B cell (primary cell): Measurements from ENCODE around the gene CCDC97. TPM values are rescaled to one million over a fixed set of nuclear protein-coding genes. Genes with fewer than 3 reads are reported as not detected.

Experiments used
- ATAC-seq: fragments of 200-7000 bp; cut with Tn5 transposase; one replicate; pipeline ENCODE4 v1.10.0; 2021; ENCODE audit warnings: low read depth, mild to moderate bottlenecking, moderate number of reproducible peaks, moderate library complexity
- CTCF ChIA-PET: fragments of 350-600 bp; sonication (Branson Sonifier 250); formaldehyde crosslinking; loops from one replicate; lab custom pipeline; 2021; ENCODE audit warnings: antibody characterized with exemption, inconsistent platforms; lab: Charles Lee
- POLR2A ChIA-PET: fragments of 350-600 bp; sonication (Branson Sonifier 250); formaldehyde crosslinking; loops from one replicate; lab custom pipeline; 2021; ENCODE audit warnings: antibody characterized with exemption; lab: Charles Lee
- DNase-seq: peaks from one replicate; pipeline ENCODE4 v3.0.0; 2013
- H2AFZ ChIP-seq: 2 replicates; pipeline ENCODE4 v1.6.1; 2012; ENCODE audit warnings: mild to moderate bottlenecking, low read depth, low read length; ENCODE audit not compliant: insufficient read depth, poor library complexity, severe bottlenecking
- H3K27ac ChIP-seq, 2 donors: 1 replicate in 1 of 2; 2 replicates in 1 of 2; pipeline ENCODE4 v1.5.1; 2012 to 2013; ENCODE audit warnings: low read length in 2 of 2, mild to moderate bottlenecking in 2 of 2, moderate library complexity in 1 of 2
- H3K27me3 ChIP-seq, 4 experiments: fragments of 200-600 bp in 1 of 4; sonication (generic) in 1 of 4; replicated peaks in 1 of 4; 1 replicate in 2 of 4; 2 replicates in 2 of 4; pipeline versions ENCODE4 v1.6.1 to v1.7.0; 2013 to 2016; ENCODE audit warnings: low read length in 3 of 4, mild to moderate bottlenecking in 2 of 4, mixed read lengths in 1 of 4, moderate library complexity in 1 of 4; ENCODE audit not compliant: insufficient read depth in 4 of 4, control insufficient read depth in 3 of 4; ENCODE audit errors: control extremely low read depth in 1 of 4
- H3K36me3 ChIP-seq, 2 experiments: replicated peaks in 1 of 2; 1 replicate in 1 of 2; 2 replicates in 1 of 2; pipeline versions ENCODE4 v1.6.1 to v1.7.1; 2013; ENCODE audit warnings: low read length in 1 of 2; ENCODE audit not compliant: insufficient read depth in 2 of 2, control insufficient read depth in 1 of 2; ENCODE audit errors: control extremely low read depth in 1 of 2, extremely low read depth in 1 of 2
- H3K4me1 ChIP-seq, 2 donors: fragments of 200-600 bp in 1 of 2; sonication (generic) in 1 of 2; 1 replicate in 1 of 2; 2 replicates in 1 of 2; pipeline versions ENCODE4 v1.5.1 to v1.6.1; 2013 to 2017; ENCODE audit warnings: low read length in 2 of 2; ENCODE audit not compliant: control insufficient read depth in 2 of 2, insufficient read depth in 2 of 2
- H3K4me2 ChIP-seq: replicated peaks from 2 replicates; pipeline ENCODE3; 2012; ENCODE audit warnings: mild to moderate bottlenecking, low read depth, low read length; ENCODE audit not compliant: poor library complexity, severe bottlenecking
- H3K4me3 ChIP-seq, 5 experiments: fragments of 200-600 bp in 1 of 5; sonication (generic) in 1 of 5; 1 replicate in 3 of 5; 2 replicates in 2 of 5; pipeline versions ENCODE4 v1.5.1 to v1.7.0; 2011 to 2016; ENCODE audit warnings: low read length in 4 of 5, mild to moderate bottlenecking in 4 of 5, low read depth in 2 of 5, control low read depth in 1 of 5, moderate library complexity in 1 of 5; ENCODE audit not compliant: insufficient read depth in 1 of 5; ENCODE audit errors: control extremely low read depth in 1 of 5, extremely low read depth in 1 of 5
- H3K79me2 ChIP-seq: fragments of 200-600 bp; sonication (generic); one replicate; pipeline ENCODE4 v1.6.0; 2016; ENCODE audit warnings: low read length; ENCODE audit not compliant: control insufficient read depth, insufficient read depth
- H3K9ac ChIP-seq: fragments of 200-600 bp; sonication (generic); 2 replicates; pipeline ENCODE4 v1.6.1; 2017; ENCODE audit warnings: mild to moderate bottlenecking, low read length, moderate library complexity
- H3K9me3 ChIP-seq, 3 donors: one replicate each; pipeline versions ENCODE4 v1.6.1 to v1.7.1; 2013; ENCODE audit warnings: low read length in 2 of 3; ENCODE audit not compliant: control insufficient read depth in 2 of 3, insufficient read depth in 1 of 3; ENCODE audit errors: control extremely low read depth in 1 of 3
- H4K20me1 ChIP-seq: 2 replicates; pipeline ENCODE4 v1.6.0; 2012; ENCODE audit warnings: mild to moderate bottlenecking, low read length; ENCODE audit not compliant: insufficient read depth, control insufficient read depth, poor library complexity, severe bottlenecking
- H3K27ac Mint-ChIP-seq: one replicate; pipeline ENCODE4 v1.8.0; 2021; ENCODE audit warnings: mixed read lengths
- H3K27me3 Mint-ChIP-seq: one replicate; pipeline ENCODE4 v1.8.0; 2021; ENCODE audit warnings: mixed read lengths
- H3K4me1 Mint-ChIP-seq: one replicate; pipeline ENCODE4 v1.8.0; 2021; ENCODE audit warnings: mixed read lengths
- H3K4me3 Mint-ChIP-seq: one replicate; pipeline ENCODE4 v1.8.0; 2021; ENCODE audit warnings: mixed read lengths
- H3K9me3 Mint-ChIP-seq: one replicate; pipeline ENCODE4 v1.8.0; 2022; ENCODE audit warnings: mixed read lengths; ENCODE audit not compliant: insufficient read depth
- CTCF ChIP-seq: fragments of 200-600 bp; IDR thresholded peaks from one replicate; pipeline ENCODE4 v1.8.0; 2022; ENCODE audit warnings: antibody characterized with exemption, mild to moderate bottlenecking
- EZH2 ChIP-seq: IDR thresholded peaks from 2 replicates; pipeline ENCODE4 v1.6.1; 2012; ENCODE audit warnings: borderline replicate concordance, low read depth, mild to moderate bottlenecking, moderate library complexity, low read length; ENCODE audit not compliant: insufficient read depth, poor library complexity, severe bottlenecking
- WGBS: methylation state at CpG from one replicate; pipeline ENCODE4 v1.1.5; 2013; ENCODE audit warnings: missing lambda C conversion rate; ENCODE audit not compliant: insufficient coverage; 5-methylcytosine and 5-hydroxymethylcytosine counted together
- intact Hi-C: fragments of 100-400 bp; cut with micrococcal nuclease; formaldehyde crosslinking; loops from one replicate; pipeline ENCODE4 v1.10.0; 2022
- polyA plus RNA-seq: library from polyadenylated mRNA; depleted of rRNA; stranded (reverse); fragments of >200 nt; gene quantifications from 2 replicates; pipeline ENCODE4 v1.2.3, GENCODE V29; 2012
- total RNA-seq, 2 donors: library from RNA; stranded (reverse); fragments of 120-200 nt in 1 of 2; gene quantifications; 1 replicate in 1 of 2; 2 replicates in 1 of 2; pipeline versions ENCODE4 v1.2.3 to v1.2.4, GENCODE V29; 2013 to 2022

The CCDC97 gene
- total and polyA plus RNA-seq, 2 donors (not counting 1 experiment from before 2014, with no cell fraction given), result 16.3 to 68.3 TPM

GRCh38 chr19:41265395-41266153 lies 44.4 kb upstream of the CCDC97 start:
- Mint-ChIP-seq H3K4me3 (peak overlapping the region; percentile 98), H3K27me3 (no peaks in the 10 kb centered on the region), H3K9me3 (no peaks in the 10 kb centered on the region), H3K4me1 (peaks cover 36% of the 10 kb centered on the region), H3K27ac (peak overlapping the region; percentile 100)
- no peaks in the 10 kb centered on the region for H3K27me3 ChIP-seq
- H3K9ac ChIP-seq, result peak overlapping the region; percentile 94
- peaks cover 55% of the 10 kb centered on the region for H3K79me2 ChIP-seq
- 44% methylated on average over 16 of the region's 17 CpGs for WGBS
- no peak for DNase-seq
- peak overlapping the region; percentile 96 to 97 for H3K27ac ChIP-seq
- intact Hi-C loops, result loop anchor here (10.0 kb wide), 3 partner anchors 309 to 981 kb away; partner anchors contain the start of genes AKT2, CD79A and CEACAM21
- H3K36me3 ChIP-seq, result peaks cover 0 to 35% of the 10 kb centered on the region in 2 experiments
- H4K20me1 ChIP-seq, result peaks cover 36% of the 10 kb centered on the region
- ChIA-PET POLR2A (interaction anchor here (0.6 to 3.7 kb wide), 5 partner anchors 23 to 313 kb away, joined by 3 to 19 read pairs (median 4); no protein-coding TSS in a partner anchor), CTCF (interaction anchor here (1.0 to 7.9 kb wide), 6 partner anchors 35 to 304 kb away, joined by 3 to 67 read pairs (median 13); partner anchors contain the start of gene CCDC97)
- H3K4me1 ChIP-seq, result peaks cover 24 to 38% of the 10 kb centered on the region in 2 donors
- H3K4me3 ChIP-seq, result peak overlapping the region; percentile 43 to 95 (median 87)
- ATAC-seq, result no peak
- no peak for TF ChIP-seq EZH2
- H2AFZ ChIP-seq, result peak overlapping the region; percentile 81
- H3K4me2 ChIP-seq, result peak overlapping the region; percentile 95
- no peaks in the 10 kb centered on the region for H3K9me3 ChIP-seq

- Mint-ChIP-seq H3K27ac (no peak overlapping the region), H3K27me3 (no peaks in the 10 kb centered on the region), H3K4me1 (peaks cover 26% of the 10 kb centered on the region), H3K4me3 (no peak overlapping the region), H3K9me3 (no peaks in the 10 kb centered on the region)
- Histone ChIP-seq H3K9me3 (no peaks in the 10 kb centered on the region), H3K36me3 (peaks cover 10 to 70% of the 10 kb centered on the region in 2 experiments), H2AFZ (no peak overlapping the region), H3K4me3 (no peak overlapping the region), H3K9ac (no peak overlapping the region), H3K27ac (no peak overlapping the region), H4K20me1 (peaks cover 64% of the 10 kb centered on the region), H3K27me3 (no peaks in the 10 kb centered on the region), H3K79me2 (peaks cover 83% of the 10 kb centered on the region), H3K4me2 (no peak overlapping the region), H3K4me1 (peaks cover 24 to 27% of the 10 kb centered on the region in 2 donors)
- DNase-seq, result no peak
- POLR2A ChIA-PET, result interaction anchor here (0.6 kb wide), 1 partner anchor 10 kb away, joined by 5 read pairs; no protein-coding TSS in a partner anchor
- WGBS, result 100% methylated on average over 1 of the region's 2 CpGs
- TF ChIP-seq CTCF, result no peak
- no peak for TF ChIP-seq EZH2
- CTCF ChIA-PET, result interaction anchor here (0.6 to 0.9 kb wide), 2 partner anchors 39 to 280 kb away, joined by 3 read pairs; no protein-coding TSS in a partner anchor
- ATAC-seq, result no peak
- intact Hi-C loops, result loop anchor here (10.0 kb wide), 3 partner anchors 306 to 984 kb away; partner anchors contain the start of genes AKT2, CD79A and CEACAM21
Observed at GRCh38 chr19:41269055-41269454, 40.9 kb upstream of the CCDC97 start.
